ENCODE data around the gene KCTD19.

KCTD19 gene

GRCh38 chr16:67246081-67246755 lies 80.3 kb downstream of the KCTD19 start:
- in situ Hi-C loops (cut with HindIII; ENCODE audit: low sequenced_read_pairs) = no loop called here

GRCh38 chr16:67245674-67246080 lies 80.9 kb downstream of the KCTD19 start:
- in situ Hi-C loops (cut with HindIII; ENCODE audit: low sequenced_read_pairs) = no loop called here

GRCh38 chr16:67245186-67245585 lies 81.4 kb downstream of the KCTD19 start:
- in situ Hi-C loops (cut with HindIII; ENCODE audit: low sequenced_read_pairs) = no loop called here

GRCh38 chr16:67244387-67245185 lies 82.0 kb downstream of the KCTD19 start:
- in situ Hi-C loops (cut with HindIII; ENCODE audit: low sequenced_read_pairs) = no loop called here

- in situ Hi-C loops (cut with HindIII; ENCODE audit: low sequenced_read_pairs) = no loop called here
Measured at GRCh38 chr16:67243481-67243880, 83.1 kb downstream of the KCTD19 start.

GRCh38 chr16:67242138-67242730 lies 84.3 kb downstream of the KCTD19 start:
- in situ Hi-C loops (cut with HindIII; ENCODE audit: low sequenced_read_pairs) = no loop called here

GRCh38 chr16:67241008-67241900 lies 85.3 kb downstream of the KCTD19 start:
- in situ Hi-C loops (cut with HindIII; ENCODE audit: low sequenced_read_pairs) = no loop called here

GRCh38 chr16:67240506-67240905 lies 86.0 kb downstream of the KCTD19 start:
- in situ Hi-C loops (cut with HindIII; ENCODE audit: low sequenced_read_pairs) = no loop called here

Data from DLD1 (cell line).